Activated CD8-positive, alpha-beta memory T cell treated with anti-CD3 and anti-CD28 coated beads, Interleukin-2, amount 50 U/mL, for 1 hour (primary cell): ENCODE measurements around the gene FAM177A1.
"Not testable (repeated sequence)": the region's sequence is repeated elsewhere in the genome, so short reads cannot be mapped to it uniquely, and the experiment has no call there.

ENCODE experiments used
- DNase-seq: peaks from one replicate; pipeline ENCODE4 v3.0.0-alpha.2; 2020; ENCODE audit errors: extremely low read depth

Gene FAM177A1

GRCh38 chr14:35046048-35046750 lies at the start of gene FAM177A1:
TSS of gene FAM177A1 (plus strand) at chr14:35046272. CDS start at chr14:35046464, 192 bp downstream.
- DNase-seq = peak; percentile 99

DNA sequence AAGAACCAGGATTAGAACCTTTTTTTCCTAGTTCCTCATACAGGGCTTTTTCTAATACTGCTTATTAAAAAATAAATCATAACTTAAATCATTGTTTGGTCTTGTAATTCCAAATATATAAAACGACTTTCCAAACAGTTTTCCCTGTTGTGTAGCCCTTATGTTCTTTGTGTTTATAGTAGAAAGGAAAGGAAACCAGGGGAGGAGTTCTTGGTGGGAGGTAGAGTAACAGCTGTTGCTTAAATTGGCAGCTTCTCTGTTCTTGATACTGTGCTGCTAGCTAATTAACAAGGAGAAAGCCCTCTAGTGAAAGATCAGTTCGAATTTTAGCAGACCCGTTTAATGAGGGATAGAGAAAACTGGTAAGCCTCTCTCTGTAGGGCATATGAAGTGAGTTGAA lies 48.3 kb upstream of the FAM177A1 start:
- DNase-seq = no peak

DNA sequence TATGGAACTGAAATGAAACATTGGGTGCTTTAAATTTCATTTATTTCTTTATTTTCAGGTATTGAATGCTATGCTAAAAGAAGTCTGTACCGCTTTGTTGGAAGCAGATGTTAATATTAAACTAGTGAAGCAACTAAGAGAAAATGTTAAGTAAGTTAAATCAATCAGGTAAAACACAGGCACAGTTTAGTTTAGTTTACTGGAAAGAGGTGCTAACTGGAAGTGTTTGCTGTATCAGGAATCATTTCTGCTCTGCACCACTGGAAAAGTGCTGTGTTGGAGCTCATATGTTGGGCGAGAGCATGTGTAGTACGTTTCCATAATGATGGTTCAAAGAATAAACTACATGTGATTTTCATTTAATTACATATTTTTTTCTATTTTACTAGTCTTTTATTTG lies 46.6 kb upstream of the FAM177A1 start:
- no peak for DNase-seq

DNA sequence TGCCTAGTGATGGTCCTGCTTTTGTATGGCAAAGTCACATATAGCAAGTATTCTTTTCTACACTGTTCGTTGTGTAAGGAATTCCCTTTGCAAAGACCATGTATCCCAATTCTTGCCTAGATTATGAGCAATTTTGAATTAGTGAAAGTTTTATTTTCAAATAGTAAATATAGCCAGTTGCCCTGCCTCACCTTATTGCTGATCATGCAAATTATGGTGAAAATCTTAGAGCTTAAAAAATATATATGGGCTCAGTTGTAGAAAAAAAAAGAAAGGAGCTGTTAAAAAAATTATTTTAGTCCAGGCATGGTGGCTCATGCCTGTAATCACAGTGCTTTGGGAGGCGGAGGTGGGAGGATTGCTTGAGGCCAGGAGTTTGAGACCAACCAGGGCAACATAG lies 44.5 kb upstream of the FAM177A1 start:
- DNase-seq = no peak

DNA sequence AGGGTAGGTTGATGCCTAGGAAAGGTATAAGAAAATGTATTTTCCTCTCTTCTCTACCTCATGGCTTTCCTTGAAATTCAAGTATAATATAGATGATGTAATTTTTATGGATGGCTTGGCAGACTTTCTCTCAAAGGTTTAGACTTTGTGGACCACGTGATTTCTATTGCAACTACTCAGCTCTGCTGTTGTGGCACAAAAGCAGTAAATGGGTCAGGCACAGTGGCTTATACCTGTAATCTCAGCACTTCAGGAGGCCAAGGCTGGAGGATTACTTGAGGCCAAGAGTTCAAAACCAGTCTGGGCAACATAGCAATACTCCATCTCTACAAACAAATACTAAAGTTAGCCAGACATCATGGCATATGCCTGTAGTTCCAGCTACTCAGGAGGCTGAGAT lies 41.2 kb upstream of the FAM177A1 start:
- DNase-seq = no peak

- DNase-seq = no peak
These were observed 29.5 kb upstream of the FAM177A1 start for GRCh38 chr14:35016568-35016967.

GRCh38 chr14:35020713-35021112 lies 25.4 kb upstream of the FAM177A1 start:
- DNase-seq = no peak

DNA sequence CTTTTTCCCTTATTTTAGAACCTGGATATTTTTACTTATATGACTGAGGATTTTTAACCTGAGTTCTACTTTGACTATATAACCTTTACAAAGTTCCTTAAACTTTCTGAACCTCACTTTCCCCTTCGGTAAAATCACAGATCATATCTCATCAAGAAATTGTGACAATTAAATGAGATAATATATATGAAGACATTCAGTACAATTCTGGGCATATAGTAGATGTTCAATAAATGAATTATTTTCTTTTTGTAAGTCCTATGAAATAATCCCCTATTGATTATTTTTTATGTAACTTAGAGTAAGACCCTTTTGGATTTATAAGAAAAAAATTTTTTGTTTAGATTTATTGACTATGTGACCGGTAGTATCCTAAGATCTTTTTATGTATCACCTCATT lies 17.6 kb upstream of the FAM177A1 start:
- no peak for DNase-seq

- DNase-seq = no peak
These were observed 13.5 kb upstream of the FAM177A1 start for GRCh38 chr14:35032562-35032961.

GRCh38 chr14:35034440-35034833 lies 11.6 kb upstream of the FAM177A1 start:
- no peak for DNase-seq

GRCh38 chr14:35034944-35035554 lies 11.0 kb upstream of the FAM177A1 start:
- DNase-seq = not testable (repeated sequence)

- not testable (repeated sequence) for DNase-seq
These were observed 7.8 kb upstream of the FAM177A1 start for GRCh38 chr14:35038312-35038711.

GRCh38 chr14:35042632-35043031 lies 3.4 kb upstream of the FAM177A1 start:
- DNase-seq = no peak

- no peak for DNase-seq
These were observed 3.0 kb upstream of the FAM177A1 start for GRCh38 chr14:35043046-35043445.

- no peak for DNase-seq
These were observed 904 bp upstream of the FAM177A1 start for GRCh38 chr14:35044939-35045797.

DNA sequence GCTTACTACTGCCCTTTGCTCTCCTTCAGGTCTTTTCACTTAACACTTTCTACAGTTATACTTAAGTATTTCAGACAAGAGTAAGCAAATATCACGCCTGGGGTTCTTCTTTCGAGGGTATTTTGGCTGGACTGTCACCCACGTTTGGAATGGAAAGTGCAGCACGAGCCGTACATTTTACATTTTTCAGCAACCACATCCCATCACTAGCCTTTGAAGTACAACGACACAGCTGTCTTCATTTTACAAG lies 349 bp upstream of the FAM177A1 start:
- no peak for DNase-seq

DNA sequence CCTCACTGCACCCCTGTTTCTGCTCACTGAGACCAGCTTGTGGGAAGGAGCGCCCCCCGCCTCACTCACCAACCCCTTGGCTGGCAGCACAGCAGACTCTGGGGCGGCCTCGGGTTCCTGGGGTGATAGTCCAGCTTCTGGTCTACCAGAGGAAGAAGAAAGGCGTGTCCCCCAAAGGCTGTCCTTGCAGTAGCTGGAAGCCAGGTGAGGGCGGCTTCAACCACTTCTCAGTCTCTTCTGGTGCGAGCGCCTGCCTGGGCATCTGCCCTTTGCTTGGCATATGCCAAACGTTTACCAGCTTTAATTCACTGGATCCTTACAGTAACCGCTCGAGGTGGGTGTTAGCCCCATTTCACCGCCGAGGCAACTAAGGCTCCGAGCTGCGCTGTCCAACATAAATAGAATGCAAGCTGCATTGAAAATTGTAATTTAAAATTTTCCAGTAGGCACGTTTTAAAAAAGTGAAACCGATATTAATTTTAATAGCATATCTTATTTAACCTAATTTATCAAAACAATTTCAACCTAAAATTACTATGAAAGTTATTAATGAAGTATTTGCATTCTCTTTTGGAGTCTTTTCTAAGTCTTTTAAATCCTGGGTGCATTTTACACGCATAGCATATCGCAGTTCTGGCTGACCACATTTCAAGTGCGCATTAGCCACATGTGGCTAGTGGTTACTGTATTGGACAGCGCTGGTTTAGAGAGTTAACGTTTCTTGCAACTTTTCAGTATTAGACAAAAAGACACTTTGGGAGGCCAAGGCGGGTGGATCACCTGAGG lies 872 bp downstream of the FAM177A1 start:
- no peak for DNase-seq

DNA sequence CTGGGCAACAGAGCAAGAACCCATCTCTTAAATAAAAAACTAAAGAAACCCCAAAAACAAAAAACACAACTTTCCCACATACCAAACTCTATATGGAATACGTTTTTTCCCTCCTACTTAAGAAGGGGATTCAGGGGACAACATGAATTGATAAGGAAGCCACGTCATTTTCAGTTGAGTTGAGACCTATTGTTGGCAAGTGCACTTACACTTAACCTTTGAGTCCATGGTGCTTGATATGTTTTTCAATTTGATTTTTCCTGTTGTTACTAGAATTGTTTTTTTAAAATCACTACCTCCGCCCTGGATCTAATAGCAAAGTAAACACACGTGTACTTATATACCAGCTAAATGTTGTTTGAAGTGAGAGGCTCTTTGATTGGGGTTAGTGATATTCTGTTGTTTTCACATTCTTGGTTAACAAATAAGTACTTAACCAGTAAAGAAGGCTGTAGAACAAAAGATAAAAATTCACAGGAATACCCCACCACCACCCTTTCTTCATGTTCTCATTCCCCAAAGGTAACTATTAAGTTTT lies 2.0 kb downstream of the FAM177A1 start:
- DNase-seq = no peak

DNA sequence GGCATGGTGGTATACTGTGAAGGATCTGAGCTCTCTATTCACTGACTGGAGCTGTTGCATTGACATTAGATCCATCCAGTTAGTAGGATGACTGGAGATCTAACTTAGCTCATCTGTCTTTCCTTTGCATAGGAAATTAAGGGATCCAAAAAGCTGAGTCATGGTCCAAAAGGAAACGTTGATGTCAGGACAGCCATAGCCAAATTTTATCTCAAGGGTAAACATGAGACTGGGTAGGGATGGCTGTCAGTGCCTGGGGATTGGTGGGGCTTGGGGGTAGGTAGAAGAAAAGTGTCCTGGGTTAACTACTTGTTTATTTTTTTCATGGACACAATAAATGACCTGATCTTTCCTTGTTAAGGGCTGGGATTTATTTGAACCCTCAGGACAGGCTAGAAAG lies 4.6 kb downstream of the FAM177A1 start:
- no peak for DNase-seq

DNA sequence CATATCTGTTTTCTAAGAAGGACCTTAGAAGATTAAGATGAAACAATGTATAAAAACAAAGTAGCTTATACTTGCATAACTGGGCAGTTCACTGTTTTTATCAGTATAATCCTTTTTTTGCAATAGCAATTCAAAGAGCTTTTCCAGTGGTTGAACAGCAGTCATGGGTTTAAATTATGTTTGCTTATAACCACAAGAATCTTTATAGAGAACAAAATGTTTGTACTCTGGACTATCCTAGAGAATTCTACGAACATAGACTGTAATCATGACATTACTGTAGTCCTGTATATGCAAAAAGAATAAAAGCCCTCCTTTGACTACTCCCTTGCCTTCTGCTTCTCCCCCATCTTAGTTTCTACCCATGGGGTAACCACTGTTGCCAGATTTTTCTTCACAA lies 5.7 kb downstream of the FAM177A1 start:
- no peak for DNase-seq

DNA sequence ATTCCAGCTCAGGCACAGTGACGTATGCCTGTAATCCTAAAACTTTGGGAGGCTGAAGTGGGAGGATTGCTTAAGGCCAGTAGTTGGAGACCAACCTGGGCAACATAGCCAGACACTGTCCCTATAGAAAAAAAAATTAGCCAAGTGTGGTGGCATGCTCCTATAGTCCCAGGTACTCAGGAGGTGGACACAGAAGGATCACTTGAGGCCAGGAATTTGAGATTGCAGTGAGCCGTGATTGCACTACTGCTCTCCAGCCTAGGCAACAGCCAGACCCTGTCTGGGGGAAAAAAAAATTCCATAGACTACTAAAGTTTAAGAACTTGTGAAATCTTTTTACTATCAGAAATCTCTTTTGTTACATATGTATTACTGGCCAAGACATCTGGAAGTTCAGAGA lies 6.6 kb downstream of the FAM177A1 start:
- DNase-seq = no peak
